Neural cell (in vitro differentiated cells): ENCODE results near the gene UQCRQ. TPM values are rescaled to one million over a fixed set of nuclear protein-coding genes. Genes with fewer than 3 reads are reported as not detected.

Experiments
- H2AFZ ChIP-seq: fragments of 200-600, 300-800 bp; sonication (generic), shearing (Covaris generic); 2 replicates; pipeline ENCODE4 v1.6.0; 2014; ENCODE audit warnings: low read depth, mild to moderate bottlenecking, antibody characterized with exemption, low read length, moderate library complexity
- H3F3A ChIP-seq: fragments of 200-600 bp; shearing (Covaris generic); 2 replicates; pipeline ENCODE4 v1.6.1; 2016; ENCODE audit warnings: mild to moderate bottlenecking, moderate library complexity, mixed read lengths, antibody characterized with exemption, low read length; ENCODE audit not compliant: insufficient read depth, poor library complexity, severe bottlenecking
- H3K27ac ChIP-seq: fragments of 200-600, 300-800 bp; sonication (generic), shearing (Covaris generic); 2 replicates; pipeline ENCODE4 v1.5.1; 2014; ENCODE audit warnings: mild to moderate bottlenecking, low read length, moderate library complexity
- H3K27me3 ChIP-seq: fragments of 300-800, 200-600 bp; sonication (generic), shearing (Covaris generic); 2 replicates; pipeline ENCODE4 v1.6.0; 2014; ENCODE audit warnings: mild to moderate bottlenecking, low read depth, low read length, moderate library complexity; ENCODE audit not compliant: insufficient read depth
- H3K36me3 ChIP-seq: fragments of 300-800, 200-600 bp; sonication (generic), shearing (Covaris generic); 2 replicates; pipeline ENCODE4 v1.5.1; 2014; ENCODE audit warnings: mild to moderate bottlenecking, antibody characterized with exemption, low read length, moderate library complexity; ENCODE audit not compliant: insufficient read depth
- H3K4me2 ChIP-seq: fragments of 300-800, 200-600 bp; sonication (generic), shearing (Covaris generic); 2 replicates; pipeline ENCODE4 v1.6.0; 2014; ENCODE audit warnings: mild to moderate bottlenecking, low read length
- H3K4me3 ChIP-seq: fragments of 300-800, 200-600 bp; sonication (generic), shearing (Covaris generic); 2 replicates; pipeline ENCODE4 v1.5.1; 2014; ENCODE audit warnings: mild to moderate bottlenecking, low read length, moderate library complexity
- H3K79me2 ChIP-seq: fragments of 200-600 bp; shearing (Covaris generic); replicated peaks from 2 replicates; pipeline ENCODE4 v1.6.0; 2014; ENCODE audit warnings: mild to moderate bottlenecking, low read length, moderate library complexity; ENCODE audit not compliant: insufficient read depth
- H3K9ac ChIP-seq: fragments of 300-800, 200-600 bp; sonication (generic), shearing (Covaris generic); 2 replicates; pipeline ENCODE4 v1.6.1; 2016; ENCODE audit warnings: mild to moderate bottlenecking, low read length, mixed read lengths
- H3K9me2 ChIP-seq: fragments of 200-600 bp; shearing (Covaris generic); 2 replicates; pipeline ENCODE4 v1.6.1; 2016; ENCODE audit warnings: mild to moderate bottlenecking, low read length, mixed read lengths; ENCODE audit not compliant: insufficient read depth
- H3K9me3 ChIP-seq: fragments of 200-600, 300-800 bp; sonication (generic), shearing (Covaris generic); 2 replicates; pipeline ENCODE4 v1.6.1; 2016; ENCODE audit warnings: mild to moderate bottlenecking, mixed run types, low read length, moderate library complexity, mixed read lengths
- H4K20me1 ChIP-seq: fragments of 200-600 bp; shearing (Covaris generic); 2 replicates; pipeline ENCODE4 v1.6.1; 2016; ENCODE audit warnings: mild to moderate bottlenecking, mixed run types; ENCODE audit not compliant: insufficient read depth
- EP300 ChIP-seq: fragments of 450-650 bp; conservative IDR thresholded peaks from 2 replicates; pipeline ENCODE4 v1.6.1; 2014; ENCODE audit warnings: antibody characterized with exemption, mild to moderate bottlenecking, moderate library complexity; ENCODE audit not compliant: poor library complexity, severe bottlenecking
- EZH2 ChIP-seq: fragments of 200-600, 300-800 bp; shearing (Covaris generic), sonication (generic); IDR thresholded peaks from 2 replicates; pipeline ENCODE4 v1.6.1; 2014; ENCODE audit warnings: antibody characterized with exemption, low read length, borderline replicate concordance, mild to moderate bottlenecking; ENCODE audit not compliant: insufficient read depth, poor library complexity, severe bottlenecking
- MXI1 ChIP-seq: fragments of 450-650 bp; conservative IDR thresholded peaks from 2 replicates; pipeline ENCODE4 v1.6.1; 2014; ENCODE audit warnings: antibody characterized with exemption, mild to moderate bottlenecking; ENCODE audit not compliant: poor library complexity, severe bottlenecking
- POLR2AphosphoS5 ChIP-seq: IDR thresholded peaks from 2 replicates; pipeline ENCODE4 v1.6.1; 2012
- RAD21 ChIP-seq: fragments of 450-650 bp; conservative IDR thresholded peaks from 2 replicates; pipeline ENCODE4 v1.6.1; 2014; ENCODE audit warnings: antibody characterized with exemption, mild to moderate bottlenecking, moderate library complexity
- SMC3 ChIP-seq: fragments of 450-650 bp; conservative IDR thresholded peaks from 2 replicates; pipeline ENCODE4 v1.6.1; 2014; ENCODE audit warnings: antibody characterized with exemption, mild to moderate bottlenecking, moderate library complexity; ENCODE audit not compliant: poor library complexity
- TAF1 ChIP-seq: IDR thresholded peaks from 2 replicates; pipeline ENCODE4 v1.6.1; 2012; ENCODE audit warnings: low read depth
- polyA plus RNA-seq: library from polyadenylated mRNA; depleted of rRNA; stranded (reverse); fragments of >200 nt; gene quantifications from 2 replicates; pipeline ENCODE4 v1.2.3, GENCODE V29; 2014
- TF ChIP-seq, protein P1 (sequence below): fragments of 450-650 bp; IDR thresholded peaks from 2 replicates; pipeline ENCODE4 v1.5.1; 2014; ENCODE audit warnings: antibody characterized with exemption, mild to moderate bottlenecking, moderate library complexity; ENCODE audit not compliant: poor library complexity, severe bottlenecking
- TF ChIP-seq, protein P2 (sequence below): IDR thresholded peaks from 2 replicates; pipeline ENCODE4 v1.6.1; 2012; ENCODE audit warnings: borderline replicate concordance

UQCRQ gene
- polyA plus RNA-seq, 1 donor from 2014 or later, result 444 TPM

DNA sequence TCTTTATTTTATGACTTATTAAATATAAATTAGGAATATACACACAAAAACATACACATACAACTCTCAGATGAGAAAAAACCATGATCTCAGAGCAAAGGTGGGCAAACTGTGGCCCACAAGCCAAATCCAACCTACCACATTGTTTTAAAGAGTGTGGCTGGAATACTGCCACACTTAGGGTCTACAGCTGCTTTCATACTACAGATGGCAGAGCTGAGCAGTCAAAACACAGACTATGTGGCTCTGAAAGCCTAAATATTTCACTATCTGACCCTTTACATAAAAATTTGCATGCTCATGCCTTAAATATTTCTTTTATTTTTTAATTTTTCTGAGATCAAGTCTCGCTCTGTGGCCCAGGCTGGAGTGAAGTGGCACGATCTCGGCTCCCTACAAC is 35.3 kb downstream of the UQCRQ start:
- Histone ChIP-seq H3K27ac (no peak overlapping the region), H3K4me3 (no peak overlapping the region), H3K36me3 (peaks cover 4% of the 10 kb centered on the region), H3K27me3 (no peaks in the 10 kb centered on the region), H3K9ac (no peak overlapping the region), H4K20me1 (no peaks in the 10 kb centered on the region), H2AFZ (no peak overlapping the region), H3F3A (no peaks in the 10 kb centered on the region), H3K9me3 (no peaks in the 10 kb centered on the region), H3K9me2 (no peaks in the 10 kb centered on the region), H3K79me2 (peaks cover 14% of the 10 kb centered on the region), H3K4me2 (no peak overlapping the region)
- TF ChIP-seq EZH2, result no peak
- no peak for TF ChIP-seq SMC3
- TF ChIP-seq, protein P1, sequence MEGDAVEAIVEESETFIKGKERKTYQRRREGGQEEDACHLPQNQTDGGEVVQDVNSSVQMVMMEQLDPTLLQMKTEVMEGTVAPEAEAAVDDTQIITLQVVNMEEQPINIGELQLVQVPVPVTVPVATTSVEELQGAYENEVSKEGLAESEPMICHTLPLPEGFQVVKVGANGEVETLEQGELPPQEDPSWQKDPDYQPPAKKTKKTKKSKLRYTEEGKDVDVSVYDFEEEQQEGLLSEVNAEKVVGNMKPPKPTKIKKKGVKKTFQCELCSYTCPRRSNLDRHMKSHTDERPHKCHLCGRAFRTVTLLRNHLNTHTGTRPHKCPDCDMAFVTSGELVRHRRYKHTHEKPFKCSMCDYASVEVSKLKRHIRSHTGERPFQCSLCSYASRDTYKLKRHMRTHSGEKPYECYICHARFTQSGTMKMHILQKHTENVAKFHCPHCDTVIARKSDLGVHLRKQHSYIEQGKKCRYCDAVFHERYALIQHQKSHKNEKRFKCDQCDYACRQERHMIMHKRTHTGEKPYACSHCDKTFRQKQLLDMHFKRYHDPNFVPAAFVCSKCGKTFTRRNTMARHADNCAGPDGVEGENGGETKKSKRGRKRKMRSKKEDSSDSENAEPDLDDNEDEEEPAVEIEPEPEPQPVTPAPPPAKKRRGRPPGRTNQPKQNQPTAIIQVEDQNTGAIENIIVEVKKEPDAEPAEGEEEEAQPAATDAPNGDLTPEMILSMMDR, result no peak
- TF ChIP-seq, protein P2, sequence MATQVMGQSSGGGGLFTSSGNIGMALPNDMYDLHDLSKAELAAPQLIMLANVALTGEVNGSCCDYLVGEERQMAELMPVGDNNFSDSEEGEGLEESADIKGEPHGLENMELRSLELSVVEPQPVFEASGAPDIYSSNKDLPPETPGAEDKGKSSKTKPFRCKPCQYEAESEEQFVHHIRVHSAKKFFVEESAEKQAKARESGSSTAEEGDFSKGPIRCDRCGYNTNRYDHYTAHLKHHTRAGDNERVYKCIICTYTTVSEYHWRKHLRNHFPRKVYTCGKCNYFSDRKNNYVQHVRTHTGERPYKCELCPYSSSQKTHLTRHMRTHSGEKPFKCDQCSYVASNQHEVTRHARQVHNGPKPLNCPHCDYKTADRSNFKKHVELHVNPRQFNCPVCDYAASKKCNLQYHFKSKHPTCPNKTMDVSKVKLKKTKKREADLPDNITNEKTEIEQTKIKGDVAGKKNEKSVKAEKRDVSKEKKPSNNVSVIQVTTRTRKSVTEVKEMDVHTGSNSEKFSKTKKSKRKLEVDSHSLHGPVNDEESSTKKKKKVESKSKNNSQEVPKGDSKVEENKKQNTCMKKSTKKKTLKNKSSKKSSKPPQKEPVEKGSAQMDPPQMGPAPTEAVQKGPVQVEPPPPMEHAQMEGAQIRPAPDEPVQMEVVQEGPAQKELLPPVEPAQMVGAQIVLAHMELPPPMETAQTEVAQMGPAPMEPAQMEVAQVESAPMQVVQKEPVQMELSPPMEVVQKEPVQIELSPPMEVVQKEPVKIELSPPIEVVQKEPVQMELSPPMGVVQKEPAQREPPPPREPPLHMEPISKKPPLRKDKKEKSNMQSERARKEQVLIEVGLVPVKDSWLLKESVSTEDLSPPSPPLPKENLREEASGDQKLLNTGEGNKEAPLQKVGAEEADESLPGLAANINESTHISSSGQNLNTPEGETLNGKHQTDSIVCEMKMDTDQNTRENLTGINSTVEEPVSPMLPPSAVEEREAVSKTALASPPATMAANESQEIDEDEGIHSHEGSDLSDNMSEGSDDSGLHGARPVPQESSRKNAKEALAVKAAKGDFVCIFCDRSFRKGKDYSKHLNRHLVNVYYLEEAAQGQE, result no peak
- no peak for TF ChIP-seq RAD21
- no peak for TF ChIP-seq EP300
- TF ChIP-seq POLR2AphosphoS5, result no peak
- no peak for TF ChIP-seq MXI1
- TF ChIP-seq TAF1, result no peak

DNA sequence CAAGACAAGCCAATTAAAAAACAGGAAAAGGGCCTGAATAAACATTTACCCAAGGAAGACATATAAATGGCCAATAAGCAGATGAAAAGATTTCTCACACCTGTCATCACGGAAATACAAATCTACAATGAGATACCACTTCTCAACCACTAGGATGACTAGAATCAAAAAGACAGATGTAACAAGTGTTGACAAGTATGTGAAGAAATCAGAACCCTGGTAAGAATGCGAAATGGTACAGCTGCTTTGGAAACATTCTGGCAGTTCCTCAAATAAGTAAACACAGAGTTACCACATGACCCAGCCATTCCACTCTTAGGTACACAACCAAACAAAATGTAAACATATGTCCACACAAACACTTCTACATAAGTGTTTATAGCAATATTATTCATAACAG is 39.5 kb downstream of the UQCRQ start:
- Histone ChIP-seq H3K79me2 (peaks cover 14% of the 10 kb centered on the region), H3K9me3 (no peaks in the 10 kb centered on the region), H3F3A (no peaks in the 10 kb centered on the region), H2AFZ (no peak overlapping the region), H3K4me3 (no peak overlapping the region), H4K20me1 (no peaks in the 10 kb centered on the region), H3K9ac (no peak overlapping the region), H3K27ac (no peak overlapping the region), H3K27me3 (no peaks in the 10 kb centered on the region), H3K9me2 (no peaks in the 10 kb centered on the region), H3K4me2 (no peak overlapping the region), H3K36me3 (no peaks in the 10 kb centered on the region)
- TF ChIP-seq EP300, result no peak
- no peak for TF ChIP-seq RAD21
- TF ChIP-seq, protein P2, result no peak
- no peak for TF ChIP-seq TAF1
- no peak for TF ChIP-seq EZH2
- TF ChIP-seq, protein P1, result no peak
- no peak for TF ChIP-seq MXI1
- TF ChIP-seq SMC3, result no peak
- TF ChIP-seq POLR2AphosphoS5, result no peak
